ENCODE data around the gene DNAJB1. TPM values are rescaled to one million over a fixed set of nuclear protein-coding genes. Genes with fewer than 3 reads are reported as not detected.
A peak's percentile ranks its signal among the peaks of the same experiment; 100 is the strongest.

Gene DNAJB1
- total and polyA plus RNA-seq, 2 of the 13 experiments (the other 11 are each of a cell fraction or from before 2014, with no cell fraction given), result 87.5 to 97.3 TPM

DNA sequence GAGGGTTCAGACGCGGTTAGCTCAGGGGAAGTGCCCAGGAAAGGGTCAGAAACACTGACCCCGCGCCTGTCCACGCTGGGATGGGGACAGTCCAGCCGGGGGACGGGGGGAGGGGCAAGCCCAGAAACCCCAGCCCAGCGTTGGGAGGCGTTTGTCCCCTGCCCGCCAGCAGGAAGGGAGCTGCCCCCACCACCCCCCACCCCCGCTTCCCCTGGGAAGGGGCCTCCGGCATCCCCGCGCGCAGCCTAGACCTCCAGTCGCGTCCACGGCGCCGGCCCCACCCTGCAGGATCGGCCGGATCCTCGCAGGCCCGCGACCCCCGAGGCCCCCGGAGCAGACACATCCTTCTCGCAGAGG is 22.5 kb downstream of the DNAJB1 start:
- Histone ChIP-seq H3K4me1 (ENCODE audit: insufficient read depth, low read length) (peaks cover 37% of the 10 kb centered on the region), H3K9me3 (ENCODE audit: low read length) (no peaks in the 10 kb centered on the region), H3K9ac (ENCODE audit: insufficient read depth, low read depth, low read length) (peak overlapping the region; percentile 70), H3K27me3 (ENCODE audit: control insufficient read depth in 1 of 2, insufficient read depth in 2 of 2, low read length in 2 of 2) (no peaks in the 10 kb centered on the region), H2AFZ (ENCODE audit: low read length) (no peak overlapping the region), H3K4me2 (ENCODE audit: low read depth, low read length) (peak overlapping the region; percentile 97), H3K4me3 (replicated peaks in 1 of 3; ENCODE audit: insufficient read depth in 1 of 3, low read depth in 2 of 3, low read length in 3 of 3) (peak overlapping the region; percentile 84 to 88 (median 87)), H4K20me1 (ENCODE audit: insufficient read depth, low read length) (no peaks in the 10 kb centered on the region), H3K36me3 (replicated peaks in 1 of 2; ENCODE audit: control insufficient read depth in 1 of 2, insufficient read depth in 2 of 2, low read length in 2 of 2) (no peaks in the 10 kb centered on the region), H3K27ac (ENCODE audit: extremely low read length, insufficient read depth, low read length) (peak overlapping the region; percentile 40), H3K79me2 (ENCODE audit: insufficient read depth, low read length) (peaks cover 13% of the 10 kb centered on the region)
- ChIA-PET CTCF (ENCODE audit: low intra/inter-chr PET ratio, low total read pairs) (no interaction called here), POLR2A (interaction anchor here (0.9 to 8.5 kb wide), 5 partner anchors 17 to 76 kb away, joined by 3 to 123 read pairs (median 6); partner anchors contain the start of gene DNAJB1)
- no TSS peak for BruUV-seq (replicated peaks)
- in situ Hi-C loops (cut with HindIII; ENCODE audit: extremely low pct_ligation_motif_present, low pct_unique_long_range_greater_than_20kb), result no loop called here
- no CpG with 5 or more reads among the region's 28 CpGs for WGBS (ENCODE audit: low lambda C conversion rate)
- intact Hi-C loops (cut with micrococcal nuclease; ENCODE audit: unreplicated experiment), result no loop called here
- ATAC-seq (no peak), FAIRE-seq (no peak), DNase-seq (ENCODE audit: low spot score) (no peak)
- no peak for TF ChIP-seq ZNF354B (CRISPR knock-in tag; IDR thresholded peaks at IDR 0.05)
- no peak for TF ChIP-seq ZBTB3 (CRISPR knock-in tag; IDR thresholded peaks at IDR 0.05; ENCODE audit: borderline replicate concordance, low read depth)
- no peak for TF ChIP-seq ZNF180 (CRISPR knock-in tag; IDR thresholded peaks at IDR 0.05; ENCODE audit: borderline replicate concordance, low read depth)
- no peak for TF ChIP-seq U2AF1 (optimal IDR thresholded peaks at IDR 0.05; ENCODE audit: low read depth, low read length)
- no peak for TF ChIP-seq RBM39 (IDR thresholded peaks at IDR 0.05; ENCODE audit: low read depth, low read length, poor library complexity, severe bottlenecking)
- no peak for TF ChIP-seq PRMT3 (CRISPR knock-in tag; IDR thresholded peaks at IDR 0.05; ENCODE audit: borderline replicate concordance, low read depth)
- TF ChIP-seq ZNF839 (CRISPR knock-in tag; IDR thresholded peaks at IDR 0.05; ENCODE audit: borderline replicate concordance), result no peak
- no peak for TF ChIP-seq MEIS1 (CRISPR knock-in tag; IDR thresholded peaks at IDR 0.05; ENCODE audit: borderline replicate concordance)
- TF ChIP-seq, protein P1, sequence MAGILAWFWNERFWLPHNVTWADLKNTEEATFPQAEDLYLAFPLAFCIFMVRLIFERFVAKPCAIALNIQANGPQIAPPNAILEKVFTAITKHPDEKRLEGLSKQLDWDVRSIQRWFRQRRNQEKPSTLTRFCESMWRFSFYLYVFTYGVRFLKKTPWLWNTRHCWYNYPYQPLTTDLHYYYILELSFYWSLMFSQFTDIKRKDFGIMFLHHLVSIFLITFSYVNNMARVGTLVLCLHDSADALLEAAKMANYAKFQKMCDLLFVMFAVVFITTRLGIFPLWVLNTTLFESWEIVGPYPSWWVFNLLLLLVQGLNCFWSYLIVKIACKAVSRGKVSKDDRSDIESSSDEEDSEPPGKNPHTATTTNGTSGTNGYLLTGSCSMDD (CRISPR knock-in tag; IDR thresholded peaks at IDR 0.05), result no peak
- TF ChIP-seq ZC3H4 (CRISPR knock-in tag; IDR thresholded peaks at IDR 0.05; ENCODE audit: borderline replicate concordance), result no peak
- no peak for TF ChIP-seq TP53 (CRISPR knock-in tag; conservative IDR thresholded peaks at IDR 0.05)
- TF ChIP-seq, protein P2, sequence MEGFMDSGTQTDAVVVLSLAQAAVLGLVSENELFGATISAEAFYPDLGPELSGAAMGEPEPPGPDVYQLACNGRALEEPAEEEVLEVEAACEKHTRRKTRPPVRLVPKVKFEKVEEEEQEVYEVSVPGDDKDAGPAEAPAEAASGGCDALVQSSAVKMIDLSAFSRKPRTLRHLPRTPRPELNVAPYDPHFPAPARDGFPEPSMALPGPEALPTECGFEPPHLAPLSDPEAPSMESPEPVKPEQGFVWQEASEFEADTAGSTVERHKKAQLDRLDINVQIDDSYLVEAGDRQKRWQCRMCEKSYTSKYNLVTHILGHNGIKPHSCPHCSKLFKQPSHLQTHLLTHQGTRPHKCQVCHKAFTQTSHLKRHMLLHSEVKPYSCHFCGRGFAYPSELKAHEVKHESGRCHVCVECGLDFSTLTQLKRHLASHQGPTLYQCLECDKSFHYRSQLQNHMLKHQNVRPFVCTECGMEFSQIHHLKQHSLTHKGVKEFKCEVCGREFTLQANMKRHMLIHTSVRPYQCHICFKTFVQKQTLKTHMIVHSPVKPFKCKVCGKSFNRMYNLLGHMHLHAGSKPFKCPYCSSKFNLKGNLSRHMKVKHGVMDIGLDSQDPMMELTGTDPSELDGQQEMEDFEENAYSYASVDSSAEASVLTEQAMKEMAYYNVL (CRISPR knock-in tag; IDR thresholded peaks at IDR 0.05; ENCODE audit: borderline replicate concordance), result no peak
- TF ChIP-seq MAZ (IDR thresholded peaks at IDR 0.05; ENCODE audit: borderline replicate concordance, low read depth, low read length), result no peak
- TF ChIP-seq MAZ (CRISPR knock-in tag; IDR thresholded peaks at IDR 0.05; ENCODE audit: low read depth), result no peak
- TF ChIP-seq HOXA3 (CRISPR knock-in tag; IDR thresholded peaks at IDR 0.05), result no peak
- TF ChIP-seq, protein P3, sequence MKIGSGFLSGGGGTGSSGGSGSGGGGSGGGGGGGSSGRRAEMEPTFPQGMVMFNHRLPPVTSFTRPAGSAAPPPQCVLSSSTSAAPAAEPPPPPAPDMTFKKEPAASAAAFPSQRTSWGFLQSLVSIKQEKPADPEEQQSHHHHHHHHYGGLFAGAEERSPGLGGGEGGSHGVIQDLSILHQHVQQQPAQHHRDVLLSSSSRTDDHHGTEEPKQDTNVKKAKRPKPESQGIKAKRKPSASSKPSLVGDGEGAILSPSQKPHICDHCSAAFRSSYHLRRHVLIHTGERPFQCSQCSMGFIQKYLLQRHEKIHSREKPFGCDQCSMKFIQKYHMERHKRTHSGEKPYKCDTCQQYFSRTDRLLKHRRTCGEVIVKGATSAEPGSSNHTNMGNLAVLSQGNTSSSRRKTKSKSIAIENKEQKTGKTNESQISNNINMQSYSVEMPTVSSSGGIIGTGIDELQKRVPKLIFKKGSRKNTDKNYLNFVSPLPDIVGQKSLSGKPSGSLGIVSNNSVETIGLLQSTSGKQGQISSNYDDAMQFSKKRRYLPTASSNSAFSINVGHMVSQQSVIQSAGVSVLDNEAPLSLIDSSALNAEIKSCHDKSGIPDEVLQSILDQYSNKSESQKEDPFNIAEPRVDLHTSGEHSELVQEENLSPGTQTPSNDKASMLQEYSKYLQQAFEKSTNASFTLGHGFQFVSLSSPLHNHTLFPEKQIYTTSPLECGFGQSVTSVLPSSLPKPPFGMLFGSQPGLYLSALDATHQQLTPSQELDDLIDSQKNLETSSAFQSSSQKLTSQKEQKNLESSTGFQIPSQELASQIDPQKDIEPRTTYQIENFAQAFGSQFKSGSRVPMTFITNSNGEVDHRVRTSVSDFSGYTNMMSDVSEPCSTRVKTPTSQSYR (CRISPR knock-in tag; IDR thresholded peaks at IDR 0.05; ENCODE audit: borderline replicate concordance), result 0 out of 2 replicates have a peak, but pooled peaks have one; percentile 20
- TF ChIP-seq TOE1 (CRISPR knock-in tag; IDR thresholded peaks at IDR 0.05), result no peak
- TF ChIP-seq, protein P4, sequence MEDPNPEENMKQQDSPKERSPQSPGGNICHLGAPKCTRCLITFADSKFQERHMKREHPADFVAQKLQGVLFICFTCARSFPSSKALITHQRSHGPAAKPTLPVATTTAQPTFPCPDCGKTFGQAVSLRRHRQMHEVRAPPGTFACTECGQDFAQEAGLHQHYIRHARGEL (CRISPR knock-in tag; IDR thresholded peaks at IDR 0.05), result no peak
- TF ChIP-seq ZNF7 (CRISPR knock-in tag; IDR thresholded peaks at IDR 0.05), result no peak
- TF ChIP-seq WIZ (CRISPR knock-in tag; IDR thresholded peaks at IDR 0.05), result no peak
